OCI-LY1 (cell line): ENCODE data around the gene KPNA5.

ENCODE experiments used
- H2AFZ ChIP-seq: fragments of 200-600 bp; sonication (generic), shearing (Covaris generic); 2 replicates; pipeline ENCODE4 v1.6.0; 2014; ENCODE audit warnings: antibody characterized with exemption, mild to moderate bottlenecking, low read length
- H3F3A ChIP-seq: fragments of 200-600 bp; sonication (generic), shearing (Covaris generic); 2 replicates; pipeline ENCODE4 v1.6.0; 2014; ENCODE audit warnings: mild to moderate bottlenecking, antibody characterized with exemption, low read length, moderate library complexity; ENCODE audit not compliant: insufficient read depth
- H3K27ac ChIP-seq: fragments of 200-600 bp; sonication (generic); 2 replicates; pipeline ENCODE4 v1.5.1; 2014; ENCODE audit warnings: low read length, mixed run types, mild to moderate bottlenecking, low read depth; ENCODE audit not compliant: poor library complexity, severe bottlenecking
- H3K27me3 ChIP-seq: fragments of 200-600 bp; sonication (generic); 2 replicates; pipeline ENCODE4 v1.6.0; 2014; ENCODE audit warnings: antibody characterized with exemption, mild to moderate bottlenecking, low read length, moderate library complexity; ENCODE audit not compliant: insufficient read depth
- H3K36me3 ChIP-seq: fragments of 200-600 bp; sonication (generic); 2 replicates; pipeline ENCODE4 v1.6.1; 2014; ENCODE audit warnings: mild to moderate bottlenecking, antibody characterized with exemption, low read length, moderate library complexity, mixed read lengths; ENCODE audit not compliant: insufficient read depth
- H3K4me1 ChIP-seq: fragments of 200-600 bp; sonication (generic); 2 replicates; pipeline ENCODE4 v1.5.1; 2014; ENCODE audit warnings: mild to moderate bottlenecking, low read length, moderate library complexity; ENCODE audit not compliant: insufficient read depth, severe bottlenecking
- H3K4me2 ChIP-seq: fragments of 200-600 bp; sonication (generic), shearing (Covaris generic); 2 replicates; pipeline ENCODE4 v1.6.1; 2014; ENCODE audit warnings: low read length
- H3K4me3 ChIP-seq: fragments of 200-600 bp; sonication (generic); 2 replicates; pipeline ENCODE4 v1.5.1; 2014; ENCODE audit warnings: low read length, low read depth, mild to moderate bottlenecking, mixed read lengths; ENCODE audit not compliant: poor library complexity, severe bottlenecking
- H3K79me2 ChIP-seq: fragments of 200-600 bp; shearing (Covaris generic); 2 replicates; pipeline ENCODE4 v1.6.1; 2016; ENCODE audit warnings: mixed run types, low read length, mixed read lengths; ENCODE audit not compliant: insufficient read depth
- H3K9ac ChIP-seq: fragments of 200-600 bp; sonication (generic), shearing (Covaris generic); 2 replicates; pipeline ENCODE4 v1.6.1; 2014; ENCODE audit warnings: mild to moderate bottlenecking, low read length, mixed read lengths
- H3K9me2 ChIP-seq: fragments of 200-600 bp; sonication (generic), shearing (Covaris generic); 2 replicates; pipeline ENCODE4 v1.6.1; 2014; ENCODE audit warnings: low read depth, mild to moderate bottlenecking, low read length, mixed read lengths
- H3K9me3 ChIP-seq: fragments of 200-600 bp; shearing (Covaris generic); 2 replicates; pipeline ENCODE4 v1.6.1; 2014; ENCODE audit warnings: low read length, mixed read lengths
- H4K20me1 ChIP-seq: fragments of 200-600 bp; sonication (generic), shearing (Covaris generic); 2 replicates; pipeline ENCODE4 v1.6.0; 2016; ENCODE audit warnings: mild to moderate bottlenecking, low read length; ENCODE audit not compliant: insufficient read depth
- EZH2 ChIP-seq: fragments of 200-600 bp; sonication (generic), shearing (Covaris generic); IDR thresholded peaks from 2 replicates; pipeline ENCODE4 v1.8.0; 2017; ENCODE audit warnings: borderline replicate concordance, mixed run types, mild to moderate bottlenecking, antibody characterized with exemption, low read length, moderate library complexity, mixed read lengths
- TF ChIP-seq, protein P1 (sequence below): fragments of 200-600 bp; sonication (generic), shearing (Covaris generic); IDR thresholded peaks from 2 replicates; pipeline ENCODE4 v1.5.1; 2017; ENCODE audit warnings: mild to moderate bottlenecking, antibody characterized with exemption, low read length, moderate library complexity, mixed read lengths

KPNA5 gene

DNA sequence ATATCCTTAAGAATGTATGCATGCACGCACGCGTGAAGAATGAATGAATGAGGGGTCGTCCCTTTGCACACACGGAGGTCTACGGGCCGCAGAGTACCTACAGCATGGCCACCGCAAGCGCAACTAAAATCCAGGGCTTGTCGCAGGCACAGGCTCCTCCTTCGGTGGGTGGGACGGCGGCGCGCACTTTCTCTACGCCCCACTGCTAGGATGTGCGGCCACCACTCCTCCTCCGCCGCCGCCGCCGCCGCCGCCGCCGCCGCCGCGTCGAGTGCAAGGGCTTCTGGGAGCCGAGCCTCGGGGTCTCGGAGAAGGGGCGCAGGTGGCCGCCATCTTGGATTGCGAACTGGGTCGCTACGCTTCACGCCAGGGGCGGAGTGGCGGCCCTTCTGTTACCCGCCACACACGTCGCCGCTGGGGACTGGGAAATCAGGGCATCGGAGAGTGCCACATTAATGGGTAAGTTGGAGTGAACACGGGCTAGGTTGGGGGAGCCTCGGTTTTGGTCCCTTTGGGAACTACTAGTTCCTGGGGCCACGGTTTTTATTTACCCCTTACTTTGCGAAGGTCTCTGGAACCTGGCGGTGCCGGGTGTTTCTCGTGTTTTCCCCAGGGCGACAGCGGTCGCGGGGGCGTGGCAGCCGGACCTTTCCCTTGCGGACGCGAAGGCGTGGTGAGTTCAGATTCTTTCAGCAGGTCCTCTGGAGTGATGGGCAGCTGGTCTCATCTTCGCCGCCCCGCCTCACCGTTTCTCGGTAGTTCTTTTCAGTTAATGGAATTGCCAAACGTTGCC lies at the start of gene KPNA5:
Gene KPNA5 (plus strand): TSS at position 332 of the 793 bp plus-strand sequence. CDS start 124 bp downstream, at position 456.
- peak within 1 kb of the TSS; percentile 92 for H3K4me2 ChIP-seq
- no peaks in the 10 kb centered on the region for H3K27me3 ChIP-seq
- H3F3A ChIP-seq = peaks cover 6% of the 10 kb centered on the region
- TF ChIP-seq, protein P1, sequence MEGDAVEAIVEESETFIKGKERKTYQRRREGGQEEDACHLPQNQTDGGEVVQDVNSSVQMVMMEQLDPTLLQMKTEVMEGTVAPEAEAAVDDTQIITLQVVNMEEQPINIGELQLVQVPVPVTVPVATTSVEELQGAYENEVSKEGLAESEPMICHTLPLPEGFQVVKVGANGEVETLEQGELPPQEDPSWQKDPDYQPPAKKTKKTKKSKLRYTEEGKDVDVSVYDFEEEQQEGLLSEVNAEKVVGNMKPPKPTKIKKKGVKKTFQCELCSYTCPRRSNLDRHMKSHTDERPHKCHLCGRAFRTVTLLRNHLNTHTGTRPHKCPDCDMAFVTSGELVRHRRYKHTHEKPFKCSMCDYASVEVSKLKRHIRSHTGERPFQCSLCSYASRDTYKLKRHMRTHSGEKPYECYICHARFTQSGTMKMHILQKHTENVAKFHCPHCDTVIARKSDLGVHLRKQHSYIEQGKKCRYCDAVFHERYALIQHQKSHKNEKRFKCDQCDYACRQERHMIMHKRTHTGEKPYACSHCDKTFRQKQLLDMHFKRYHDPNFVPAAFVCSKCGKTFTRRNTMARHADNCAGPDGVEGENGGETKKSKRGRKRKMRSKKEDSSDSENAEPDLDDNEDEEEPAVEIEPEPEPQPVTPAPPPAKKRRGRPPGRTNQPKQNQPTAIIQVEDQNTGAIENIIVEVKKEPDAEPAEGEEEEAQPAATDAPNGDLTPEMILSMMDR = no peak
- no peak for TF ChIP-seq EZH2
- peaks cover 10% of the 10 kb centered on the region for H3K79me2 ChIP-seq
- peaks cover 25% of the 10 kb centered on the region for H3K4me1 ChIP-seq
- H3K9me3 ChIP-seq = no peaks in the 10 kb centered on the region
- H3K9ac ChIP-seq = peak within 1 kb of the TSS; percentile 83
- peak within 1 kb of the TSS; percentile 84 for H3K4me3 ChIP-seq
- peak within 1 kb of the TSS; percentile 81 for H3K27ac ChIP-seq
- H4K20me1 ChIP-seq = no peaks in the 10 kb centered on the region
- H3K9me2 ChIP-seq = no peaks in the 10 kb centered on the region
- peaks cover 12% of the 10 kb centered on the region; the same call in 1 of the 2 replicates for H3K36me3 ChIP-seq
- H2AFZ ChIP-seq = peak within 1 kb of the TSS; percentile 13; the same call in 1 of the 2 replicates

DNA sequence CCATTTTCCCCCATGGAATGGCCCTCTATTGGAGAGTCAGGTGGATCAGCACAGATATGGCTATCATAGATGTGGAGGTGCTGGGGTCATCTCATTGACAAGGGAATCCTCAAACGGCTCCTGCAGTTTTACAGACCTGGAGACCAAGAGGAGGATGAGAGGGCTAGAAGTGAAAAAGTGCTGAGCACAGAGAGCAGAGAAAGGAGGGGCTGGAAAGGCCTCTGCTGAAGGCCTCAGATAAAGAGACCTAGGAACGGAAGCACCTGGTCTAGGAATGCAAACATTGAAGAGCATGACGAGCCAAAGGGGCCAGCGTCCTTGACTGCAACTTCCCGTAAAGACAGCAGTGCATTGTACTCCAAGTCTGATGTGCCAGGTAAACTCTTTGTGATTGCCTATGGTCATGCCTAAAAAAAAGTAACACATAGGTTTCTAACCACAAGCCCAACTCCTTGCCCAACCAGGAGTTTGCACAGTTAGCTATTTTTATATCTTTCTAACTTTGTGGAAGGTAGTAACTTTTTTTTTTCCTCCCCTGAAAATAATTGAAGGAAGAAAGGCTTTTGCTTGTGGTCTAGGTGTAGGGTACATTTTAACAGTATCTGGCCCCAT lies 49.5 kb upstream of the KPNA5 start:
- no peak overlapping the region for H3K27ac ChIP-seq
- H3K4me3 ChIP-seq = no peak overlapping the region
- H3K4me1 ChIP-seq = peaks cover 10% of the 10 kb centered on the region
- H2AFZ ChIP-seq = no peak overlapping the region
- peaks cover 22% of the 10 kb centered on the region for H3K36me3 ChIP-seq
- no peaks in the 10 kb centered on the region for H3K27me3 ChIP-seq
- no peaks in the 10 kb centered on the region for H3K9me3 ChIP-seq
- TF ChIP-seq, protein P1 = no peak
- no peak for TF ChIP-seq EZH2
- no peak overlapping the region for H3K9ac ChIP-seq
- no peaks in the 10 kb centered on the region for H4K20me1 ChIP-seq
- no peaks in the 10 kb centered on the region for H3K79me2 ChIP-seq
- no peaks in the 10 kb centered on the region for H3F3A ChIP-seq
- H3K9me2 ChIP-seq = no peaks in the 10 kb centered on the region
- H3K4me2 ChIP-seq = no peak overlapping the region

- Histone ChIP-seq H4K20me1 (no peaks in the 10 kb centered on the region), H3K9ac (no peak overlapping the region), H3F3A (no peaks in the 10 kb centered on the region), H3K79me2 (no peaks in the 10 kb centered on the region), H3K9me2 (no peaks in the 10 kb centered on the region), H3K4me3 (no peak overlapping the region), H3K4me2 (no peak overlapping the region), H3K4me1 (peaks cover 10% of the 10 kb centered on the region), H3K9me3 (no peaks in the 10 kb centered on the region), H3K27me3 (no peaks in the 10 kb centered on the region), H3K27ac (no peak overlapping the region), H3K36me3 (peaks cover 27% of the 10 kb centered on the region), H2AFZ (no peak overlapping the region)
- TF ChIP-seq EZH2 = no peak
- TF ChIP-seq, protein P1 = peak; percentile 37; the same call in 1 of the 2 replicates
Observed at GRCh38 chr6:116633685-116634084, 47.3 kb upstream of the KPNA5 start.
